HFFc6 (cell line): ENCODE data around the gene GET3. TPM values are rescaled to one million over a fixed set of nuclear protein-coding genes. Genes with fewer than 3 reads are reported as not detected.
A peak's percentile ranks its signal among the peaks of the same experiment; 100 is the strongest.

ENCODE experiments used
- DNase-seq: peaks from one replicate; pipeline ENCODE4 v3.0.0-alpha.2; 2018
- H3K27ac Mint-ChIP-seq: 2 replicates; pipeline ENCODE4 v1.8.0; 2020; ENCODE audit warnings: mild to moderate bottlenecking, mixed read lengths
- H3K27me3 Mint-ChIP-seq: 2 replicates; pipeline ENCODE4 v1.8.0; 2021; ENCODE audit warnings: mild to moderate bottlenecking, moderate library complexity, mixed read lengths; ENCODE audit not compliant: insufficient read depth
- H3K36me3 Mint-ChIP-seq: 2 replicates; pipeline ENCODE4 v1.8.0; 2021; ENCODE audit warnings: low read depth, mixed read lengths
- H3K4me1 Mint-ChIP-seq: 2 replicates; pipeline ENCODE4 v1.8.0; 2020; ENCODE audit warnings: low read depth, mixed read lengths
- H3K4me3 Mint-ChIP-seq: 2 replicates; pipeline ENCODE4 v1.8.0; 2020; ENCODE audit warnings: mild to moderate bottlenecking, moderate library complexity, mixed read lengths
- H3K9me3 Mint-ChIP-seq: 2 replicates; pipeline ENCODE4 v1.8.0; 2020; ENCODE audit warnings: mild to moderate bottlenecking, mixed read lengths
- total RNA-seq, 6 experiments: library from RNA; stranded (reverse); fragmentation: NEBNext Ultra II Directional; extraction: Animal tissue kit (Norgen Biotek cat#: 25700); gene quantifications; 2 replicates in 1 of 6; 3 replicates in 5 of 6; pipeline ENCODE4 v1.2.3, GENCODE V29; 2021
- TF ChIP-seq, protein P1 (sequence below): fragments of 200-600 bp; sonication (generic); IDR thresholded peaks from 2 replicates; pipeline ENCODE4 v1.5.0; 2021; ENCODE audit warnings: antibody characterized with exemption, mild to moderate bottlenecking

Gene GET3
- total RNA-seq, 6 experiments from 2014 or later = 97.0 to 116 (median 107) TPM

DNA sequence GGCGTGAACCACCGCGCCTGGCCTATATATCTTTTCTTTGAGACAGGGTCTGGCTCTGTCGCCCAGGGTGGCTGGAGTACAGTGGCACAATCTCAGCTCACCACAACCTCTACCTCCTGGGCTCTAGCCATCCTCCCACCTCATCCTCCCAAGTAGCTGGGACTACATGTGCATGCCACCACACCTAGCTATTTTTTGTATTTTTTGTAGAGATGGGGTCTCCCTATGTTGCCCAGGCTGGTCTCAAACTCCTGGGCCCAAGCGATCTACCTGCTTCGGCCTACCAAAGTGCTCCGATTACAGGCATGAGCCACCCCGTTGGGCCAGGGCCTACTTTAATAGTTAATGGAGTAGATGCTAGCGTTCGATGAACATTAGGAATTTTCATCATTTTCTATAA, 17.0 kb upstream of the GET3 start:
- DNase-seq = no peak
- peak overlapping the region; percentile 85 for H3K27ac Mint-ChIP-seq
- no peaks in the 10 kb centered on the region for H3K9me3 Mint-ChIP-seq
- H3K4me1 Mint-ChIP-seq = peaks cover 43% of the 10 kb centered on the region
- H3K27me3 Mint-ChIP-seq = peaks cover 12% of the 10 kb centered on the region
- peaks cover 25% of the 10 kb centered on the region for H3K36me3 Mint-ChIP-seq
- TF ChIP-seq, protein P1, sequence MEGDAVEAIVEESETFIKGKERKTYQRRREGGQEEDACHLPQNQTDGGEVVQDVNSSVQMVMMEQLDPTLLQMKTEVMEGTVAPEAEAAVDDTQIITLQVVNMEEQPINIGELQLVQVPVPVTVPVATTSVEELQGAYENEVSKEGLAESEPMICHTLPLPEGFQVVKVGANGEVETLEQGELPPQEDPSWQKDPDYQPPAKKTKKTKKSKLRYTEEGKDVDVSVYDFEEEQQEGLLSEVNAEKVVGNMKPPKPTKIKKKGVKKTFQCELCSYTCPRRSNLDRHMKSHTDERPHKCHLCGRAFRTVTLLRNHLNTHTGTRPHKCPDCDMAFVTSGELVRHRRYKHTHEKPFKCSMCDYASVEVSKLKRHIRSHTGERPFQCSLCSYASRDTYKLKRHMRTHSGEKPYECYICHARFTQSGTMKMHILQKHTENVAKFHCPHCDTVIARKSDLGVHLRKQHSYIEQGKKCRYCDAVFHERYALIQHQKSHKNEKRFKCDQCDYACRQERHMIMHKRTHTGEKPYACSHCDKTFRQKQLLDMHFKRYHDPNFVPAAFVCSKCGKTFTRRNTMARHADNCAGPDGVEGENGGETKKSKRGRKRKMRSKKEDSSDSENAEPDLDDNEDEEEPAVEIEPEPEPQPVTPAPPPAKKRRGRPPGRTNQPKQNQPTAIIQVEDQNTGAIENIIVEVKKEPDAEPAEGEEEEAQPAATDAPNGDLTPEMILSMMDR = no peak
- peak overlapping the region; percentile 94 for H3K4me3 Mint-ChIP-seq

DNA sequence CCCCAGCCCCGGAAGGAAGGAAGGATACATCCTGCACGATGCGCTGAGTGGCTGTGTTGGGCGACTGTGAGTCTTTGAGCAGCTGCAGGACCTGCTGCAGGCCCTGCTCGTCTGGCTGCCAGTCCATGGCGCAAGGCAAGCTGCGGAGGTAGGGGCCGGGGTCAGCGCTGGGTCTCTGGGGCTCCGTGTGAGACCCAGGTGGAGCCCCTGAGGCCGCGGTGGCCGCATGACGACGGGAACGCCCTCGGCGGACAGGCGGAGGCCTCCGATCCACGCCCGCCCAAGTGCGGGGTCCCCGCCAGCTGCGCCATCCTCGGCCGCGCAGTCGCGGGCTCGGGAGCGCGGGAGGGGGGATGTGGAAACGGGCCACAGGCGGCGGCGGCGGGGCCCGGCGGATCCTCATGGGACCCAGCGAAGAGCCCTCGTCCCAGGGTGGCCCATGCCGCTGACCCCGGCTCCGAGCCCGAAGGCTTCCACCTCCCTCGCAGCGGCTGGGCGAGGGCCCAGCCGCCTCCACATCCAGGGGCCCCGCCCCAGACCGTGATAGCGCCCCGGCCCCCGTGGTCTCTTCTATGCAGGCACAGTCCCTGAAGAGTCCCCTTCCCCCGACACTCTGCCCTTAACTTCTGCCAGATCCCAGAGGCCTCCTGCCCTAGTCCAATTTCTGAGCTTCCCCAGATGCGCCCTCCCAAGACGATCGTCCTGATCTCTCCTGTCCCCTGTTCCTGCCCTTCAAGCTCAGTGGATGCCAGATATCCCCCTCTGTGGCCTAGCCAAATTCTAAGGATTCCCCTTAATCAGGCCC, 16.2 kb upstream of the GET3 start:
- H3K27me3 Mint-ChIP-seq = peaks cover 12% of the 10 kb centered on the region
- peak overlapping the region; percentile 99 for H3K27ac Mint-ChIP-seq
- H3K9me3 Mint-ChIP-seq = no peaks in the 10 kb centered on the region
- H3K36me3 Mint-ChIP-seq = peaks cover 21% of the 10 kb centered on the region
- peak overlapping the region; percentile 97 for H3K4me3 Mint-ChIP-seq
- H3K4me1 Mint-ChIP-seq = peaks cover 43% of the 10 kb centered on the region
- TF ChIP-seq, protein P1 = no peak
- peak; percentile 5 for DNase-seq

DNA sequence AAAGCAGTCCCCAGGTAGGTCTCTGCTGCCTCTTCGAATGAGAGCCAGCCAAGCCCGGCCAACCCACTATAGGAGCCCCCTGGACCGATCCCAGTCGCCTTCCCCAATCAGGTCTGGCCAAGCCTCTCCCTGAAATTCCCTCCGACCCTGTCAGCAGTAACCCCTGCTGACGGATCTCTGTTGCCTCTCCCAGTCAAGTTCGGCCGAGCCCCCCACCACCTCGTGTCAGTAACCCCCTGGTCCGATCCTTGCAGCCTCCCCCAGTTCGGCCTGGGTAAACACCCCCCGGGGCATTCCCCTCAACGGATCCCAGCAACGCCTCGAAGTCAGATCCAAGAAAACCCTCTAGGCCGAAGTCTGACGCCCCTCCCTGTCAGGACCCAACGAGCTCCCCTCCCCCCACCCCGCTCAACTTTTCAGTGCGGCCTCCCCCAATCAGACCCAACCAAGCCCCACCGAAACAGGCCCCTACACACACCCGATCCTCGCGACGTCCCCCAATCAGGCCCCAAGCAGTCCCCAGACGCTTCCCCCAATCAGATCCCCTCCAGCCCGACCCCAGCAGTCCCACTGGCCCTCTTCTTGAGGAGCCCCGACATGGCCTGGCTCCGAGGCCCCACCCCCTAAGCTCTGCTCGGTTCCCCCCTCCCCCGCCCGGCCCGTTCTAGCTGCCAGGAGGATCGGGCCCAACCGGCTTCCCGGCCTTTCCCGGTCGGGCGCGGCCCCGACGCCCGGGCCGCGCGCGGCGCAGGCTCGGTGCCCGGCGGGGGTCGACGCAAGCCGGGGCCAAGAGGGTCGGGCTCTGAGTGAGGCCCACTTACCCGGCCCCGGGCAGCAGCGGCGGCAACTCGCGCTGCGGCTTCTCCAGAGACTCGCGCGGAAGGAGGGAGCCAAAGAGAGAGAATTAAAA, 15.4 kb upstream of the GET3 start:
- H3K27ac Mint-ChIP-seq = peak overlapping the region; percentile 99
- TF ChIP-seq, protein P1 = no peak
- H3K4me1 Mint-ChIP-seq = peaks cover 43% of the 10 kb centered on the region
- no peaks in the 10 kb centered on the region for H3K9me3 Mint-ChIP-seq
- peak; percentile 42 for DNase-seq
- H3K36me3 Mint-ChIP-seq = peaks cover 25% of the 10 kb centered on the region
- peaks cover 9% of the 10 kb centered on the region for H3K27me3 Mint-ChIP-seq
- H3K4me3 Mint-ChIP-seq = peak overlapping the region; percentile 97

DNA sequence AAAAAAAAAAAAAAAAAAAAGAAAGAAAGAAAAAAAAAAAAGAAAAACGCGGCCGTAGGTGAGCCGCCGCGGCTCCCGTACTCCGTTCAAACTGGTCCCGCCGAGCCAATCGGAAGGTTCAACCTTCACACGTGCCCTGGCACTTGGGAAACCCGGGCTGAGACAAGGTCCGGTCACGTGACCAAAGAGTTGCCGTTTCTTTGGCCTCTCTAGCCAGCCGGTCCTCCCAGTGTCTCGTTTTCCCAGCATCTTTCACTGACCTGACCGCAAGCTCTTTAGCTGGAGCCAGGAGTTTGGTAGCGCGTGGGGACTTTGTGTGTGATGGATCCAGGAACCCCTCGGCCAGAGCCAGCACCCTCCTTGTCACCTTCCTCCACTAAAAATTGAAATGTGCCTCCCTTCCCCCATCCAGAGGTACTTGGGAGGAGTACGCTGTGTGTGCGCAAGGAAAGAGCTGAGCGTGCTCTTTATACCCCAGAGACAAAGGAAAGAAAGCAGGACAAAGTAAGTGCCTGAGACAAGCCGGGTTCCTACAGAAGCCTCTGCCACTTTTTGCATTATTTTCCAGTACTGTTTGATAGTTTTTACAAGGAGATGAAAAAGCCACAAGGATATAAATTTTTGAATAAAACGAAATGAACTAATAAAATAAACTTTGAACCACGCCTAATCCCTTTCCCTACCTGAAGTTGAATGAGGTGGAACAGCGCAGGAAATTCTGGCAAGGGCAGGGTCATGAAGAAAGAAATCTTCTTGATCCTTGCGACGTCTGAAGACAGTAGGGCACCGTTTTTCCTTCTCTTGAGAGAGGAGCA, 14.5 kb upstream of the GET3 start:
- TF ChIP-seq, protein P1 = no peak
- peaks cover 26% of the 10 kb centered on the region for H3K36me3 Mint-ChIP-seq

DNA sequence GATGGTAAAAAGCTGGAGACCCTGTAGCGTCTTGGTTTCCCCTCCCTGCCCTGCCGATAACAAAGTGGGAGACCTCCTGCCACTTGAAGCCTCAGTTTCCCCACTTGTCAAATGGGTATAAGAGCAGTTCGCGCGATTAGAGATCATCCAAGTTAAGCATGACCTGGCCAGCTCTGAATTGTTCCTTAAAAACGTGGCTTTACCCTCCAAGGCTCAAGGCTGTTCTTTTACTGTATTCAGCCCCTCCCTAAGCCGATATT, 14.0 kb upstream of the GET3 start:
- Mint-ChIP-seq H3K9me3 (no peaks in the 10 kb centered on the region), H3K4me1 (peaks cover 41% of the 10 kb centered on the region), H3K27ac (peak overlapping the region; percentile 99), H3K27me3 (peaks cover 9% of the 10 kb centered on the region), H3K4me3 (peak overlapping the region; percentile 97), H3K36me3 (peaks cover 29% of the 10 kb centered on the region)
- TF ChIP-seq, protein P1 = no peak
- DNase-seq = no peak

More for the DNA sequence above, 14.5 kb upstream of the GET3 start:
- peak overlapping the region; percentile 97 for H3K4me3 Mint-ChIP-seq
- H3K4me1 Mint-ChIP-seq = peaks cover 43% of the 10 kb centered on the region
- H3K9me3 Mint-ChIP-seq = no peaks in the 10 kb centered on the region
- DNase-seq = peak; percentile 99
- peak overlapping the region; percentile 99 for H3K27ac Mint-ChIP-seq
- H3K27me3 Mint-ChIP-seq = peaks cover 9% of the 10 kb centered on the region
